MM.1S (cell line): ENCODE measurements around the gene BCDIN3D.
A peak's percentile ranks its signal among the peaks of the same experiment; 100 is the strongest.

Experiments
- EZH2 ChIP-seq: fragments of 300-600 bp; sonication (generic); optimal IDR thresholded peaks from 2 replicates; pipeline ENCODE3; 2017; ENCODE audit warnings: low read depth, mild to moderate bottlenecking, antibody characterized with exemption, low read length, mixed read lengths
- TF ChIP-seq, protein P1 (sequence below): fragments of 300-600 bp; sonication (generic); IDR thresholded peaks from 2 replicates; pipeline ENCODE4 v1.5.1; 2016; ENCODE audit warnings: antibody characterized with exemption, low read length, mixed read lengths

DNA sequence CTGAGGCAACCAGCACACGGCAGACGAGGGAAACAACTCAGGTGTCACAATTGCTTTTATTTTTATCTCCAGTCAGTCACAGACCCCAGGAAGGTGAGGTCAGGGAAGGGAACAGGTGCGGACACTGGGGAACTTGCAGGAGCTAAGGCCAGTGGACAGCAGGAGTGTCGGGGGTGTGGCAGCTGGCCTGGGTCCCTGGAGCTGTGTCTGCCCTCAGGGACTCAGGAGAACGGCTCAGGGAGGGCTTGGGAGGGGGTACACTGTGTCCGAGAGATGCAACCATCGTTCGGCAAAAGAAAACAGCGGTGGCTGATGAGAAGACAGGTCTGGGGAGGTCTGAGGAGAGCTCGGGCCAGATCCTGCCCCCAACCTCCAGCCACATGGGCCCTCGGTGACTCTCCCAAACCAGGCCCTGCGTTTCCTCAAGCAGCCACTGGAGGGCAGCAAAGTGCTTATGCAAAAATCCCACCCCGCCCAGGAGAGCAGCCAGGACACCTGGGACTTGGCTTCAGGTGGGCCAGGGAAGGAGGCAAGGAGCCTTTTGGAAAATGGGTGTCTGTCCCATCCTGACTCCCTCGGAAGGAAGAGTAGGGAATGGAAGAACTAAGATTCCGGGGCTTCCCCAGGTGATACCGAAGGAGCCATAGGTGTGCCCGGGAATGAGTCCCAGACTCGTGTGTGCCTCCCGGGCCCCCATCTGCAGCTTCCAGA, 24.1 kb upstream of the BCDIN3D start:
- TF ChIP-seq, protein P1, sequence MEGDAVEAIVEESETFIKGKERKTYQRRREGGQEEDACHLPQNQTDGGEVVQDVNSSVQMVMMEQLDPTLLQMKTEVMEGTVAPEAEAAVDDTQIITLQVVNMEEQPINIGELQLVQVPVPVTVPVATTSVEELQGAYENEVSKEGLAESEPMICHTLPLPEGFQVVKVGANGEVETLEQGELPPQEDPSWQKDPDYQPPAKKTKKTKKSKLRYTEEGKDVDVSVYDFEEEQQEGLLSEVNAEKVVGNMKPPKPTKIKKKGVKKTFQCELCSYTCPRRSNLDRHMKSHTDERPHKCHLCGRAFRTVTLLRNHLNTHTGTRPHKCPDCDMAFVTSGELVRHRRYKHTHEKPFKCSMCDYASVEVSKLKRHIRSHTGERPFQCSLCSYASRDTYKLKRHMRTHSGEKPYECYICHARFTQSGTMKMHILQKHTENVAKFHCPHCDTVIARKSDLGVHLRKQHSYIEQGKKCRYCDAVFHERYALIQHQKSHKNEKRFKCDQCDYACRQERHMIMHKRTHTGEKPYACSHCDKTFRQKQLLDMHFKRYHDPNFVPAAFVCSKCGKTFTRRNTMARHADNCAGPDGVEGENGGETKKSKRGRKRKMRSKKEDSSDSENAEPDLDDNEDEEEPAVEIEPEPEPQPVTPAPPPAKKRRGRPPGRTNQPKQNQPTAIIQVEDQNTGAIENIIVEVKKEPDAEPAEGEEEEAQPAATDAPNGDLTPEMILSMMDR, result peak; percentile 97
- no peak for TF ChIP-seq EZH2
